ENCODE data around the gene OPRD1. TPM values are rescaled to one million over a fixed set of nuclear protein-coding genes. Genes with fewer than 3 reads are reported as not detected.
"Not testable (repeated sequence)": the region's sequence is repeated elsewhere in the genome, so short reads cannot be mapped to it uniquely, and the experiment has no call there.

OPRD1 gene
- total RNA-seq, 4 donors from 2014 or later: 0.15 to 0.24 (median 0.24) TPM; not detected in 1

GRCh38 chr1:28840928-28841544, 29.1 kb downstream of the OPRD1 start:
- Histone ChIP-seq H3K4me3 (no peak overlapping the region), H3K27ac (no peak overlapping the region), H3K4me1 (no peaks in the 10 kb centered on the region), H3K9me3 (no peaks in the 10 kb centered on the region), H3K36me3 (no peaks in the 10 kb centered on the region), H3K27me3 (no peaks in the 10 kb centered on the region)
- intact Hi-C loops (cut with DNase I; ENCODE audit: low total_unique reads): no loop called here
- in situ Hi-C loops (cut with MboI; ENCODE audit: low sequenced_read_pairs in 4 of 4): no loop called here
- no peak for DNase-seq
- TF ChIP-seq POLR2A (IDR thresholded peaks at IDR 0.05) (no peak), CTCF (IDR thresholded peaks at IDR 0.05 in 4 of 5, conservative IDR thresholded peaks at IDR 0.05 in 1 of 5) (no peak)
- ATAC-seq: no peak

- Histone ChIP-seq H3K4me3 (no peak overlapping the region), H3K36me3 (no peaks in the 10 kb centered on the region), H3K4me1 (no peaks in the 10 kb centered on the region), H3K9me3 (no peaks in the 10 kb centered on the region), H3K27me3 (peaks cover 0 to 1% (median 0%) of the 10 kb centered on the region in 3 donors), H3K27ac (no peak overlapping the region)
- intact Hi-C loops (cut with DNase I; ENCODE audit: low total_unique reads) (no loop called here), in situ Hi-C loops (cut with MboI; ENCODE audit: low sequenced_read_pairs in 4 of 4) (no loop called here)
- TF ChIP-seq CTCF (IDR thresholded peaks at IDR 0.05 in 4 of 5, conservative IDR thresholded peaks at IDR 0.05 in 1 of 5): no peak
- TF ChIP-seq POLR2A (IDR thresholded peaks at IDR 0.05): no peak
- DNase-seq: no peak
- ATAC-seq: peak; percentile 51 to 82
Observed at GRCh38 chr1:28845786-28846543, 34.0 kb downstream of the OPRD1 start.

GRCh38 chr1:28847207-28847606, 35.2 kb downstream of the OPRD1 start:
- intact Hi-C loops (cut with DNase I; ENCODE audit: low total_unique reads); H3K4me1 ChIP-seq; in situ Hi-C loops (cut with MboI; ENCODE audit: low sequenced_read_pairs in 4 of 4); H3K4me3 ChIP-seq; H3K27ac ChIP-seq; H3K36me3 ChIP-seq; ATAC-seq; H3K9me3 ChIP-seq; H3K27me3 ChIP-seq; DNase-seq: not testable (repeated sequence)

GRCh38 chr1:28848416-28848815, 36.4 kb downstream of the OPRD1 start:
- in situ Hi-C loops (cut with MboI; ENCODE audit: low sequenced_read_pairs in 4 of 4): no loop called here
- H3K36me3 ChIP-seq: no peaks in the 10 kb centered on the region
- DNase-seq (no peak), ATAC-seq (no peak)
- no peak overlapping the region for H3K4me3 ChIP-seq
- no peaks in the 10 kb centered on the region for H3K4me1 ChIP-seq
- H3K9me3 ChIP-seq: no peaks in the 10 kb centered on the region
- peaks cover 0 to 7% (median 0%) of the 10 kb centered on the region in 3 donors for H3K27me3 ChIP-seq
- no peak for TF ChIP-seq POLR2A (IDR thresholded peaks at IDR 0.05)
- no peak for TF ChIP-seq CTCF (IDR thresholded peaks at IDR 0.05 in 4 of 5, conservative IDR thresholded peaks at IDR 0.05 in 1 of 5)
- no peak overlapping the region for H3K27ac ChIP-seq
- intact Hi-C loops (cut with DNase I; ENCODE audit: low total_unique reads): no loop called here

- no peak for TF ChIP-seq POLR2A (IDR thresholded peaks at IDR 0.05)
- TF ChIP-seq CTCF (IDR thresholded peaks at IDR 0.05 in 4 of 5, conservative IDR thresholded peaks at IDR 0.05 in 1 of 5): no peak
- H3K36me3 ChIP-seq: no peaks in the 10 kb centered on the region
- in situ Hi-C loops (cut with MboI; ENCODE audit: low sequenced_read_pairs in 4 of 4) (no loop called here), intact Hi-C loops (cut with DNase I; ENCODE audit: low total_unique reads) (no loop called here)
- no peak overlapping the region for H3K27ac ChIP-seq
- peaks cover 0 to 9% (median 0%) of the 10 kb centered on the region in 3 donors for H3K27me3 ChIP-seq
- ATAC-seq (no peak), DNase-seq (no peak)
- H3K4me3 ChIP-seq: no peak overlapping the region
- no peaks in the 10 kb centered on the region for H3K9me3 ChIP-seq
- H3K4me1 ChIP-seq: no peaks in the 10 kb centered on the region
Observed at GRCh38 chr1:28853093-28853742, 41.2 kb downstream of the OPRD1 start.

- H3K9me3 ChIP-seq; H3K27me3 ChIP-seq; ATAC-seq; in situ Hi-C loops (cut with MboI; ENCODE audit: low sequenced_read_pairs in 4 of 4); intact Hi-C loops (cut with DNase I; ENCODE audit: low total_unique reads); H3K27ac ChIP-seq; H3K4me1 ChIP-seq; H3K4me3 ChIP-seq; DNase-seq; H3K36me3 ChIP-seq: not testable (repeated sequence)
Observed at GRCh38 chr1:28854406-28854805, 42.4 kb downstream of the OPRD1 start.
